Neuron (in vitro differentiated cells): ENCODE results near the gene COMMD7.
"Not testable (repeated sequence)": the region's sequence is repeated elsewhere in the genome, so short reads cannot be mapped to it uniquely, and the experiment has no call there.

Experiments
- H2AFZ ChIP-seq: one replicate; pipeline ENCODE4 v1.6.1; 2013; ENCODE audit warnings: low read depth, mild to moderate bottlenecking, inconsistent platforms, low read length, moderate library complexity
- H3K27me3 ChIP-seq: one replicate; pipeline ENCODE4 v1.6.1; 2013; ENCODE audit warnings: low read length; ENCODE audit not compliant: insufficient read depth
- H3K36me3 ChIP-seq: one replicate; pipeline ENCODE4 v1.6.1; 2013; ENCODE audit warnings: low read length; ENCODE audit not compliant: insufficient read depth
- H3K4me1 ChIP-seq: one replicate; pipeline ENCODE4 v1.6.1; 2013; ENCODE audit warnings: low read length; ENCODE audit not compliant: insufficient read depth
- H3K4me3 ChIP-seq: 2 replicates; pipeline ENCODE4 v1.5.1; 2013; ENCODE audit warnings: mild to moderate bottlenecking, low read length, moderate library complexity
- H3K9me3 ChIP-seq: one replicate; pipeline ENCODE4 v1.6.1; 2013; ENCODE audit warnings: low read length

The COMMD7 gene

DNA sequence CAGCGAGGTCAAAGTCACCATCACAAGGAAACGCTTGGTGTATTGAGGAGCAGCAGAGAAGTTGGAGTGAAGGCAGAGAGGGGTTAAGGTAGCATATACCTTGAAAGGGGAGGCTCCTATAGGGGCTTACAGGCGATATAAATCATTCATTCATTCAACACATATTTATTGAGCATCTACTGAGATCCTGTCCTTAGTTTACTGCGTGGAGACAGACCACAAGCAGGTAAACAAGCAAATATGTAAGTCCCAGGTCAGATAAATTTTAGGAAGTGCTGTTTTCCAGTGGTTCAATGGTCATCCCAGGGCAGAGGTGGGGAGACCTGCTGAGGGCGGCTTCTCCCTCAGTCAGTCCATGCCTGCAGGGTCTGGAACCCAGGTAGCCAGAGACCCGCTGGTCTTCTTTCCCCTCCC lies 18.2 kb upstream of the COMMD7 start:
- H3K27me3 ChIP-seq: no peaks in the 10 kb centered on the region
- H2AFZ ChIP-seq: peak overlapping the region; percentile 86
- H3K9me3 ChIP-seq: no peaks in the 10 kb centered on the region
- H3K4me3 ChIP-seq: peak overlapping the region; percentile 39
- no peaks in the 10 kb centered on the region for H3K36me3 ChIP-seq
- peaks cover 18% of the 10 kb centered on the region for H3K4me1 ChIP-seq

DNA sequence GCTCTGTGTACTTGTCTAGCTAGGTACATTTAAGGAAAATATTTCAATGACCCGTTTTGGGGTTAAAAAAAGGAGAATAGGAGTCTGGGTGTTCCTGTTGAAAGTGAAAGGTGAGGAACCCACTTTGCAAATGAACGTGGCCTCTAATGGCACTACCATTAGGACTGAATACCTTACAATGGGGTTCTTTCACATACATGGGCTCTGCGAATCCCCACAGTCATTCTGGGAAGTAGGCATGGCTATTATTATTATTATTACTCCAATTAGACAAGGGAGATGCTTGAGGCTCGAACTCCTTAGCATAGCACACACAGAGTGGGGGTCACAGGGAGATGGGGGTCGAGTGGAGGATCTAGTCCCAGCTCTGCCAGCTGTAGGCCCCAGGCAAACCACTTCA lies 12.9 kb upstream of the COMMD7 start:
- Histone ChIP-seq H3K36me3 (no peaks in the 10 kb centered on the region), H3K27me3 (peaks cover 5% of the 10 kb centered on the region), H2AFZ (no peak overlapping the region), H3K9me3 (no peaks in the 10 kb centered on the region), H3K4me1 (no peaks in the 10 kb centered on the region), H3K4me3 (no peak overlapping the region)

DNA sequence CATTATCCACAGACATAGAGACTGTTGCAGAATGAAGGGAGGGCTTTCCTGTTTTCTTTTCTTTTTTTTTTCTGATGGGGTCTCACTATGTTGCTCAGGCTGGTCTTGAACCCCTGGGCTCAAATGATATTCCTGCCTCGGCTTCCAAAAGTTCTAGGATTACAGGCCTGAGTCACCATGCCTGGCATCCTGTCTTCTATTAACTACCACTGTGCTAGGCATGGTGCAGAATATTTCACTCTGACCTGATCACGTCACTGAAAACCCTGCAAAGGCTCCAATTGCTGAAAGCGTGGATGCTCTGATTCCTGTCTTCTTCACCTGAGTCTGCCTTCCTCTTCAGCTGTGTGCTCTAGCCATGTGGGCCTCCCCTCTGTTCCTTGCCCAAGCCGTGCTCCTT lies 10.5 kb upstream of the COMMD7 start:
- Histone ChIP-seq H3K36me3 (no peaks in the 10 kb centered on the region), H3K4me3 (no peak overlapping the region), H3K4me1 (peaks cover 9% of the 10 kb centered on the region), H2AFZ (no peak overlapping the region), H3K27me3 (peaks cover 5% of the 10 kb centered on the region), H3K9me3 (no peaks in the 10 kb centered on the region)

DNA sequence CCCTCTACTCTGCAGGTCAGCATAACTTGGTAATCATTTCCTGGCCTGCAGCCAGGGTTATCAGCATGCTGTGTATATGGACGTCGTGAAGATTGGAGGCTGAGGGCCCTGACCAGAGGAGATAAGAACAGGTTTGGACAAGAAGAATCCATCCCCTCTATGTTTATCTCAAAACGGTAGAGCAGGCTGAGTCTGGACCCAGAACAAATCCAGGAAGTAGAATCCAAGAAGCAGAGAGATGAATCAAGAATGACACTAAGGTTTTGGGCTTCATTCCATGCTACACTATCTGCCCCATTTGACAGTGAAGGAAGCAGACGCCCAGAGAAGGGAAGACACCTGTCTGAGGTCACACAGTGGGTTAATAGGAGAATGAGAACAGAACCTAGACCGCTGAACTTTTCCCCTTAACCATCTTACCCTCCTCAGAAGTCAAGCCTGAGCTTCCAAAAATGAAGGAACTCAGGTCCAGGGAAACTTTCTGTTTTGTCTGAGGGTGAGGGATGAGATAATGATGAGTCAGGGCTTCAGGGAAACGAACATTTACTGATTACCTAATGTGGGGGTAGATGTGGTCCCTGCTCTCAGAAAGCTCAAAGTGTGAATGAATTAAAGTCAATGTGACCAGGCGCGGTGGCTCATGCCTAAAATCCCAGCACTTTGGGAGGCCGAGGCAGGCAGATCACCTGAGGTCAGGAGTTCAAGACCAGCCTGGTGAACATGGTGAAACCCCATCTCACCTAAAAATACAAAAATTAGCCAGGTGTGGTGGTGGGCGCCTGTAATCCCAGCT lies 9.4 kb upstream of the COMMD7 start:
- H2AFZ ChIP-seq: no peak overlapping the region
- peaks cover 9% of the 10 kb centered on the region for H3K4me1 ChIP-seq
- no peak overlapping the region for H3K4me3 ChIP-seq
- no peaks in the 10 kb centered on the region for H3K36me3 ChIP-seq
- H3K27me3 ChIP-seq: peaks cover 5% of the 10 kb centered on the region
- H3K9me3 ChIP-seq: no peaks in the 10 kb centered on the region

DNA sequence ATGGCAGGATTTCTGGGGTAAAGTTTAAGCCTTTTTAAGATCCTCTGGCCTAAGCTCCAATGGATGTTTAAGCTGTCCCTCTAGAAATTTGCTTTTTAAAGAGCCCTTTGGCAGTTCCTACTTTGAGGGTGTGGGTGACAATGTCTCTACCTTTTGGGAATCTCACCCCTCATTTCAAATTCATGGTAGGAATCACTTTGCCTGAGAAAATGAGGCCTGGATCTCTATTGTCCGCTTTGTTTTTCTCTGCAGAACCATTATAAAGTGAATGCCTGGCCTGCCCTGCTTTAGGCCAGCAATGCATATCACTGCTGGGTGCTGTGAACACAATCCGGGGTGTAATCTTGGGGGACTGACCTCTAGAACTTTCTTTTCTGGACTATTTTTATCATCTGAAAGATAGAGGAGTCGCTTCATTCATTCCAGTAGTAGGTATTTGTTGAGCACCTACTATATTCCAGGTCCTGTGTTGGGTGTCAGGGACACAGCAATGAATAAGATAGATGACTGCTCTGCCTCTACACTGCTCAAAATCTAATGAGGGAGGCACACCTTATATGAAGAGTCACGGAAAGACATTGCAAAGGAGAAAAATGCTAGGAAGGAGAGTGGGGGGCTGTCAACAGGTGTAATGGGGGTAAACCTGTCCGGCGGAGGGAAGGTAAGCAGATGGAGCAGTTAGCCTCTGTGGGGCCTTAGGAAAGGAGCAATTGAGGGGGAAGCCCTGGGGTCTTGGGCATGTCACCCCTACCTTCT lies 8.6 kb upstream of the COMMD7 start:
- Histone ChIP-seq H3K27me3 (peaks cover 5% of the 10 kb centered on the region), H3K36me3 (no peaks in the 10 kb centered on the region), H3K4me1 (peaks cover 9% of the 10 kb centered on the region), H3K9me3 (no peaks in the 10 kb centered on the region), H2AFZ (no peak overlapping the region), H3K4me3 (no peak overlapping the region)

DNA sequence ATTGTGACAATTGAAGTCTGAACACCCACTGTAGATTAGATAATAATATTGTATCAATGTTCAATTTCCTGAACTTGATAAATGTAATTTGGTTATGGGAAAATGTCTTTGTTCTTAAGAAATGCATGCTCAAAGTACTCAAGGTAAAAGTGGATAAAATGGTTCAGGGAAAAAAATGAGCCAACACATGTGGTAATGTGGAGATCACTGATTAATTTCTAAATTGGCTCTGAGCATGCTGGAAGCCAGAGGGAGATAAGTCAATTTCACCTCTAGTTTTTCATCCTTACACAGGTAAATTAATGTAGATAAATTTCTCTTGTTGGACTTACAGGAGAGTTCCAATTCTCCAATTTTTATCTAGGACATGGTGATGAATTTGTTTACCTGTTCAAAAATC lies 8.0 kb upstream of the COMMD7 start:
- no peaks in the 10 kb centered on the region for H3K36me3 ChIP-seq
- no peak overlapping the region for H2AFZ ChIP-seq
- H3K4me1 ChIP-seq: peaks cover 9% of the 10 kb centered on the region
- H3K4me3 ChIP-seq: no peak overlapping the region
- H3K9me3 ChIP-seq: no peaks in the 10 kb centered on the region
- peaks cover 5% of the 10 kb centered on the region for H3K27me3 ChIP-seq

DNA sequence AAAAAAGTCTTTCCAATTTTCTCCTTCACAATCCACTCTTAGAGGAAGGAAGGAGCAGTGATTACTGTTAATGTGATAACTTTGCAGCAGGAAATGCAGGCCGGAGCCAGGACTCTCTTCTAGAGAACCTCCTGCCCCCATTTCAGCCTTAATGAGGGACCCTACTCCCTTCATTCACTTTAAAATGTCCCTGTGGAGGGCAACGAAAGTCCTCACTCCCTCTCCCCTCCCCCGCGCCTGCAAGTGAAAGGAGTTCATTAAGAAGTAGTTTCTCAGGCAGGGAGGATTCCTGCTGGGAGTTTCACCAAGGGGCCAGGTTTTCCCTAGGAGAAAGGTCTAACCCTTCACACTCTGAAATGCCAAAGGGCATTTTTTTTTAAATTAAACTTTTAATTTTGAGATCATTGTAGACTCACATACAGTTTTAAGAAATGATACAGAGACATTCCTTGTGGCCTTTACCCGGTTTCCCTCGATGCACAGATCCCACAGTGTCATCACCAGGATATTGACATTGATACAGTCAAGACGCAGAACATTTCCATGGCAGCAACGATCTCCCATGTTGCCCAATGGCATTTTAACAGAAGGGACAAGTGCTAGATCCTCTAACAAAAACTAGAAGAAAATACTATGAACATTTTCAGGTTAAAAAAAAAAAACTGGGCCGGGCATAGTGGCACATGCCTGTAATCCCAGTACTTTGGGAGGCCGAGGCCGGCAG lies 6.8 kb upstream of the COMMD7 start:
- Histone ChIP-seq H3K4me1 (peaks cover 9% of the 10 kb centered on the region), H3K4me3 (no peak overlapping the region), H3K9me3 (no peaks in the 10 kb centered on the region), H2AFZ (peak overlapping the region; percentile 77), H3K36me3 (no peaks in the 10 kb centered on the region), H3K27me3 (peaks cover 5% of the 10 kb centered on the region)

DNA sequence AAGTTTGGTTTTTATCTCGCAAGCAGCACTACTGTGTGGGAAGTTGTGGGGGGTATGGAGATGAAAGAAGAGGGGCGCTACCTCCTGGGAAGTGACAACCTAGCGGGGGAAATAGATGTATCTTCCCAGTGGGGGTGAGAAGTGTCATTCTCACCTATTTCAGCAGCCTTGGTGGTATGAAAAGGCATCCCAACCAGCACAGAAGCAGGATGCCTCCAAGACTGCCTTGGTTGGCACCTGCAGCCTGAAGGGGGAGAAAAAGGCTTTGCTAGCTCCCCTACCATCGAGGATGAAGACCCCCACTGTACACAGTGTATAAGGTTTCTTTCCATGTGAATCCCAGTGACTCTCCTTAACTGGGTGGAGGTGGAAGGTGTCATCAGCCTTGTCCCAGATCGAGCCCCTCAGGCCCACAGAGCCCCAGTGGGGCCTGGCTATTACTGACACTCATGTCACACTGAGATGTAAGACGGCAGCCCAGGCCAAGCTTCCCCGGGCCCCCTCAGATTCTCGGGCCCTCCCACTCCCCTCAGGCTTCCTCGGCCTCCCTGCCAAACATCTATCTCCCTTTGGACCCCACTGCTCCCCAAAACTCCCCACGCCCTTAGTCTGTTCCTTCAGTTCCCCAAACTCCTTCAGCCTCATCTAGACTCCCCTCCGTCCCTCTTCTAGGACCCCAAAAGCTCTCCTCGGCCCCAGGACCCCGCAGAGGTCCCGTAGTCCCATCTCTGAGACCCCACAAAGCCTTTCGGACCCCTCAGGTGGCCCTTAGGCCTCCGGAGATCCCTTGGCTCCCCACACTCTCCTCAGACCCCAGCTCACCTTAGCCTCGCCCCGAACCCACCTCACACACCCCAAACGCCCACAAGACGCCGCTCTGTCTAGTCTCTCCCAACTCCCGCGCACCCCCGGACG lies 688 bp downstream of the COMMD7 start:
- Histone ChIP-seq H3K36me3 (no peaks in the 10 kb centered on the region), H3K4me1 (peaks cover 10% of the 10 kb centered on the region), H3K9me3 (no peaks in the 10 kb centered on the region), H2AFZ (peak overlapping the region; percentile 97), H3K27me3 (no peaks in the 10 kb centered on the region), H3K4me3 (peak overlapping the region; percentile 87)

DNA sequence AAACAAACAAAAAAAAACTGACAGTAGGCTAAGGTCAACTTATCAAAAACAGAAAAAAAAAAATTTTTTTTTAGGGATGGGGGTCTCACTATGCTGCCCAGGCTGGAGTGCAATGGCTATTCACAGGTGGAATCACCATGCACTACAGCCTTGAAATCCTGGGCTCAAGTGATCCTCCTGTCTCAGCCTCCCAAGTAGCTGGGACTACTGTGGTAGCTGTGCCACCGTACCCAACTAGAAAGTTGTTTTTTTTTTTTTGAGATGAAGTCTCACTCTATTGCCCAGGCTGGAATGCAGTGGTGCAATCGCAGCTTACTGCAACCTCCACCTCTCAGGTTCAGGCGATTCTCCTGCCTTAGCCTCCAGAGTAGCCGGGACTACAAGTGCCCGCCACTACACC lies 2.1 kb downstream of the COMMD7 start:
- Histone ChIP-seq H3K36me3 (no peaks in the 10 kb centered on the region), H2AFZ (no peak overlapping the region), H3K27me3 (no peaks in the 10 kb centered on the region), H3K4me3 (no peak overlapping the region), H3K9me3 (no peaks in the 10 kb centered on the region), H3K4me1 (peaks cover 10% of the 10 kb centered on the region)

DNA sequence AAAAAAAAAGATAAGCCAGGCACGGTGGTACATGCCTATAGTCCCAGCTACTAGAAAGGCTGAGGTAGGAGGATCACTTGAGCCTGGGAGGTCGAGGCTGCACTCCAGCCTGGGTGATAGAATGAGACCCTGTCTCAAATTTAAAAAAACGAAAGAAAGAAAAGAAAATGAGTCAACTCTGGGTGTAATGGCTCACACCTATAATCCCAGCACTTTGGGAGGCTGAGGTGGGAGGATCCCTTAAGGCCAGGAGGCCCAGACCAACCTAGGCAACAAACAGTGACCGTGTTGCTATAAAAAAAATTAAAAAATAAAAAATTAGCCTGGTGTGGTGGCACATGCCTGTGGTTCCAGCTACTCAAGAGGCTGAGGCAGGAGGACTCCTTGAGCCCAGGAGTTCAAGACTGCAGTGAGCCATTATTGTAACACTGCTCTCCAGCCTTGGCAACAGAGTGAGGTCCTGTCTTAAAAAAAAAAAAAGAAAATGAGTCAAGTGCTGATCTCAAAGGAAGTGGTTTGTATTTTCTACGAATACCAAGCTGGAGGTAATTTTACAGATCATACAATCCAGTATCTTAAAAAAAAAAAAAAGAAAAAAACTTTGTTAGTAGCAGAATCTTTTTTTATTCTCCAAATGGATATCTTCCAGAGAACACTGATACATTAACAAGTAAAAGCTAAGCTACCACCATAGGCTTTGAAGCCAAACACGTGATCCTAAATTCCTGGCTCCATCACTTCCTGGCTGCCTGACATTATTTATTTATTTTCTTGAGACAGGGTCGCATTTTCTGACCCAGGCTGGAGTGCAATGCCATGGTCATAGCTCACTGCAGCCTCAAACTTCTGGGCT lies 5.7 kb downstream of the COMMD7 start:
- Histone ChIP-seq H3K4me1 (peaks cover 5% of the 10 kb centered on the region), H3K9me3 (no peaks in the 10 kb centered on the region), H3K27me3 (no peaks in the 10 kb centered on the region), H3K4me3 (no peak overlapping the region), H2AFZ (no peak overlapping the region), H3K36me3 (no peaks in the 10 kb centered on the region)

DNA sequence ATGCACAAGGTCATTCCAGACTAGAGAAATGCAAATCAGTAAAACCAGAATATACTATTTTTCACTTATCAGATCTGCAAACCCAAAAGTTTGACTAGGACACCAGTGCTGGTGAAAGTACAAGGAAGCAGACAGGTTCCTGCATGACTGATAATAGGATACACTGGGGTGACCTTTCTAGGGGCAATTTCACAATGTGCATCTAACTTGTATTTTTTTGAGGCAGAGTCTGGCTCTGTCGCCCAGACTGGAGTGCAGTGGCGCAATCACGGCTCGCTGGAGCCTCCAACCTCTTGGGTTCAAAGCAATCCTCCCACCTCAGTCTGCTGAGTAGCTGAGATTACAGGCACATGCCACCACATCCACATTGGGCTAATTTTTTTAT lies 11.4 kb downstream of the COMMD7 start:
- Histone ChIP-seq H2AFZ (no peak overlapping the region), H3K4me3 (no peak overlapping the region), H3K36me3 (peaks cover 6% of the 10 kb centered on the region), H3K9me3 (peaks cover under 1% of the 10 kb centered on the region), H3K4me1 (no peaks in the 10 kb centered on the region), H3K27me3 (no peaks in the 10 kb centered on the region)

DNA sequence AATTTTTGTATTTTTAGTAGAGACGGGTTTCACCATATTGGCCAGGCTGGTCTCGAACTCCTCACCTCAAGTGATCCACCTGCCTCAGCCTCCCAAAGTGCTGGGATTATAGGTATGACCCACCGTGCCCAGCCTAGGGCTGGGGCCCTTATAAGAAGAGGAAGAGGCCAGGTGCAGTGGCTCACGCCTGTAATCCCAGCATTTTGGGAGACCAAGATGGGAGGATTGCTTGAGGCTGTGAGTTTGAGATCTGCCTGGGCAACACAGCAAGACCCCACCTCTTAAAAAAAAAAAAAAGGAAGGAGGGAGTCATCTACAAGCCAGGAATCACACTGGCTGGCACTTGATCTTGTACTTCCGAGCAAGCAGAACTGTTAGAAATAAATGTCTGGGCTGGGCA lies 13.9 kb downstream of the COMMD7 start:
- peaks cover 16% of the 10 kb centered on the region for H3K36me3 ChIP-seq
- H3K9me3 ChIP-seq, H2AFZ ChIP-seq, H3K4me1 ChIP-seq, H3K4me3 ChIP-seq, H3K27me3 ChIP-seq: not testable (repeated sequence)
